GM20431 (cell line): ENCODE data around the gene LMOD1.

Source experiments
- in situ Hi-C: fragments of 300-500 bp; cut with MseI, MboI; formaldehyde crosslinking; loops from one replicate; pipeline ENCODE4 v1.15.0; 2020; ENCODE audit warnings: low sequenced_read_pairs; ENCODE audit not compliant: unreplicated experiment

LMOD1 gene

GRCh38 chr1:201896951-201897391 is 49.4 kb downstream of the LMOD1 start:
- in situ Hi-C loops: loop anchor here (10.0 to 25.0 kb wide), 2 partner anchors 78 to 215 kb away; partner anchors contain the start of gene GPR37L1

GRCh38 chr1:201895913-201896807 is 50.2 kb downstream of the LMOD1 start:
- in situ Hi-C loops: loop anchor here (10.0 to 25.0 kb wide), 2 partner anchors 79 to 216 kb away; partner anchors contain the start of gene GPR37L1

- in situ Hi-C loops: loop anchor here (10.0 to 25.0 kb wide), 2 partner anchors 80 to 217 kb away; partner anchors contain the start of gene GPR37L1
Observed at GRCh38 chr1:201895120-201895665, 51.2 kb downstream of the LMOD1 start.

- in situ Hi-C loops: loop anchor here (10.0 to 25.0 kb wide), 2 partner anchors 80 to 218 kb away; partner anchors contain the start of gene GPR37L1
Observed at GRCh38 chr1:201894343-201895119, 51.8 kb downstream of the LMOD1 start.

- in situ Hi-C loops: loop anchor here (10.0 to 25.0 kb wide), 2 partner anchors 81 to 219 kb away; partner anchors contain the start of gene GPR37L1
Observed at GRCh38 chr1:201893431-201893830, 52.9 kb downstream of the LMOD1 start.

GRCh38 chr1:201892211-201892610 is 54.1 kb downstream of the LMOD1 start:
- in situ Hi-C loops: loop anchor here (10.0 to 25.0 kb wide), 2 partner anchors 83 to 220 kb away; partner anchors contain the start of gene GPR37L1

- in situ Hi-C loops: loop anchor here (10.0 to 25.0 kb wide), 2 partner anchors 83 to 221 kb away; partner anchors contain the start of gene GPR37L1
Observed at GRCh38 chr1:201891451-201892045, 54.8 kb downstream of the LMOD1 start.

- in situ Hi-C loops: loop anchor here (10.0 to 25.0 kb wide), 2 partner anchors 84 to 221 kb away; partner anchors contain the start of gene GPR37L1
Observed at GRCh38 chr1:201890806-201891450, 55.4 kb downstream of the LMOD1 start.

GRCh38 chr1:201890223-201890622 is 56.1 kb downstream of the LMOD1 start:
- in situ Hi-C loops: loop anchor here (10.0 to 25.0 kb wide), 2 partner anchors 85 to 222 kb away; partner anchors contain the start of gene GPR37L1

- in situ Hi-C loops: loop anchor here (25.0 kb wide), 1 partner anchor 223 kb away; the partner anchor contains the start of gene GPR37L1
Observed at GRCh38 chr1:201889090-201889968, 57.0 kb downstream of the LMOD1 start.

- in situ Hi-C loops: loop anchor here (25.0 kb wide), 1 partner anchor 224 kb away; the partner anchor contains the start of gene GPR37L1
Observed at GRCh38 chr1:201888282-201889089, 57.9 kb downstream of the LMOD1 start, which contains the start of gene SHISA4. Gene SHISA4, plus strand, starts transcription at chr1:201888898. Its CDS starts 97 bp downstream, at chr1:201888995.

GRCh38 chr1:201887116-201887866 is 59.1 kb downstream of the LMOD1 start:
- in situ Hi-C loops: loop anchor here (25.0 kb wide), 1 partner anchor 225 kb away; the partner anchor contains the start of gene GPR37L1

- in situ Hi-C loops: loop anchor here (25.0 kb wide), 1 partner anchor 226 kb away; the partner anchor contains the start of gene GPR37L1
Observed at GRCh38 chr1:201886103-201886885, 60.1 kb downstream of the LMOD1 start.

GRCh38 chr1:201885531-201886075 is 60.7 kb downstream of the LMOD1 start:
- in situ Hi-C loops: loop anchor here (25.0 kb wide), 1 partner anchor 227 kb away; the partner anchor contains the start of gene GPR37L1

- in situ Hi-C loops: loop anchor here (25.0 kb wide), 1 partner anchor 228 kb away; the partner anchor contains the start of gene GPR37L1
Observed at GRCh38 chr1:201884425-201884824, 61.9 kb downstream of the LMOD1 start.
